Activated CD4-positive, CD25-positive, alpha-beta regulatory T cell treated with anti-CD3 and anti-CD28 coated beads, Interleukin-2, amount 50 U/mL, for 16 hours (primary cell): ENCODE results near the gene ERVFRD-1.
"Not testable (repeated sequence)": the region's sequence is repeated elsewhere in the genome, so short reads cannot be mapped to it uniquely, and the experiment has no call there.

Experiments
- DNase-seq: peaks from one replicate; pipeline ENCODE4 v3.0.0-alpha.2; 2020; ENCODE audit warnings: low read depth, low spot score

Gene ERVFRD-1

DNA sequence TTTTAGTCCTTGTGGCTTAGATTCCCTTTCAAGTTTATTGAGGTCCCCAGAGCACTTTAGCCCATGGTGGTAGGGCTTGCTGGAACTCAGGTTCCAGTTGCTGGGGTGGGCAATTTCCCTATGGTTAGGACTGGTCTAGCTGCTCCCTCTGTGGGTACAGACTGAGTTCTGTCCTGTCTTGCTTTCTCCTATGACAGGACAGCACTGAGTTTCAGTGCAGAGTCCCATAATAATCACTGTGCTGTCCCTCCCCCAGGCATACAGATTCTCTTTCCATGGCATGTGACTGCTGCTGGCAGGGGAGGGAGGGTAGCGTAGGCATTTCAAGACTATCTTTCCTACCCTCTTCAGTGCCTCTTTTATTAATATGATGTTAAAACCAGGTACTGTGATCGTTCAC is 17.1 kb upstream of the ERVFRD-1 start:
- no peak for DNase-seq

DNA sequence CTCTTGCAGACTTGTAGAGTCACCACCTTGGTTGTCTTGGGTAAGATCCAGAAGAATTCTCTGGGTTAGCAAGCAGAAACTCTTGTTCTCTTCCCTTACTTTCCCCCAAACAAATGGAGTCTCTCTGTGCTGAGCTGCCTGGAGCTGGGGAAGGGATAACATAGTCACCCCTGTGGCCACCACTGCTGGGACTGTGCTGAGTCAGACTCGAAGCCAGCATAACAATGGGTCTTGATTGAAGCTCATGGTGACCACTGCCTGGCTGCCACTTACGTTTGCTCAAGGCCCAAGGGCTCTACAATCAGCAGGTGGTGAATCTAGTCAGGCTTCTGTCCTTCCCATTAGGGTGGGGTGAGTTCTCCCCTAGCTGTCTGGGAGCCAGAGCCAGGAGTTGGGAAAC is 15.4 kb upstream of the ERVFRD-1 start:
- DNase-seq: no peak

DNA sequence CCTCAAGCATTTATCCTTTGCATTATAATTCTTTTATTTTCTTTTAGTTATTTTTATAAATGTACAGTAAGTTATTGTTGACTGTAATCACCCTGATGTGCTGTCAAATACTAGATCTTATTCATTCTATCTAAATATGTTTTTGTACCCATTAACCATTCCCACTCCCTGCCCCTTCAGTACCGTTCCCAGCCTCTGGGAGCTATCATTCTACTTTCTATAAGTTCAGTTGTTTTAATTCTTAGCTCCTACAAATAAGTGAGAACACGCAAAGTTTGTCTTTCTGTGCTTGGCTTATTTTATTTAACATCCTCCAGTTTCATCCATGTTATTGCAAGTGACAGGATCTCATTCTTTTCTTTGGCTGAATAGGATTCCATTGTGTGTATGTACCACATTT is 12.5 kb upstream of the ERVFRD-1 start:
- no peak for DNase-seq

DNA sequence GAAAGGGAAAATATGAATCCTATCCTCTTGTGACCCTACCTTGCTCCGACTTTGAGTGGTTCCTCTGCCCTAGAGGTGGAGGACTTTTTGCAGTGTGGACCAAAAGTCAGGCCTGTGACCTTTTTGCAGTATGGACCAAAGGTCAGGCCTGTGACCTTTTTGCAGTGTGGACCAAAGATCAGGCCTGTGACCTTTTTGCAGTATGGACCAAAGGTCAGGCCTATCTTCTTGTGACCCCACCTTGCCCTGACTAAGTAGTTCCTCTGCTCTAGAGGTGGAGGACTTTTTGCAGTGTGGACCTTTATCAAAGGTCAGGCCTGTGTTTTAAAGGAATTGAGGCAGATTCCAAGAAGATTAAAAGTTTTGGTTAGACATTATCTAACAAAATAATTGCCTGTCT is 10.9 kb upstream of the ERVFRD-1 start:
- DNase-seq: no peak

DNA sequence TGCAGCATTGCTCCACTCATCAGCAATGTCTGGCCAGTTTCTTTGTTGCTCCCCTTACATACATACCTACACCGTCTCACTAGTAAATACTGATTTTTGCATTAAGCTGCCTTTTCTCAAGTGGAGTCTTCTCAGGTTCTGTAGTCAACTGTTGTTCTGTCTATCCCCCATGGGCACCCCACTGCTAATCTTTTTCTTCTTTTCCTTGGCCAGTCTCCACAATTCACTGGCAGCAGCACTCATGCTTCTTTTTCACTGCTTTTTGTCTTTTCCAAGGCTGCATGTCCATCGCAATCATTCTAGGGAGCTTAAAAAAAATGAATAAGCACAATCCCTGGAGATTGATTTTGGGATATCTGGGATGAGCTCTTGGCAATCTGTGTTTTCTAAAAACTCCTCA is 10.3 kb upstream of the ERVFRD-1 start:
- no peak for DNase-seq

DNA sequence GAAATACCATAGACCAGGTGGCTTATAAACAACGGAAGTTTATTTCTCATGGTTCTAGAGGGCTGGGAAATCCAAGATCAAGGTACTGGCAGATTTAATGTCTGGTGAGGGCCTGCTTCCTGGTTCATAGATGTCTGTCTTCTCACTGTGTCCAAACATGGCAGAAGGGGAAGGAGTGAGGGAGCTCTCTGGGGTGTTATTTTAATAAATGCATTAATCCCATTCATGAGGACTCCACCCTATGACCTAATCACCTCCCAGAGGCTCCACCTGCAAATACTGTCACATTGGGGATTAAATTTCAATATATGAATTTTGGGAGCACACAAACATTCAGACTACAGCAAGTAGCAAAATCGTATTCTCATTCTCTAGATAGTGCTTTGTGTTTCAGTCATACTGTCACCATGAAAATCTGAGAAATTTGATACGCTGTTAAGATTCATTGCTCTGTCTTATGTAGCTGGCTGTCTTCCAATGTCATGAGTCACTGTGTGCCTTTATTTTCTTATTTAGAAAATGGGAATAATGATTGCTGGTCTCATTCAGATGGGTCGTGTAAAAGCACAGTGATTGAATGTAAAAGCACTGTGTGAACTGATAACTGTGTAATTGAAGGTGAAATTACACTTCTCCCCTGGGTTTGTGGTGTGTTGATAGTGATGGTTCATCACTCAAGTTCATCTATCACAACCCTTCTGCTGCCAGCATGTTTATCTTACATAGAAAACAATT is 8.9 kb upstream of the ERVFRD-1 start:
- no peak for DNase-seq

DNA sequence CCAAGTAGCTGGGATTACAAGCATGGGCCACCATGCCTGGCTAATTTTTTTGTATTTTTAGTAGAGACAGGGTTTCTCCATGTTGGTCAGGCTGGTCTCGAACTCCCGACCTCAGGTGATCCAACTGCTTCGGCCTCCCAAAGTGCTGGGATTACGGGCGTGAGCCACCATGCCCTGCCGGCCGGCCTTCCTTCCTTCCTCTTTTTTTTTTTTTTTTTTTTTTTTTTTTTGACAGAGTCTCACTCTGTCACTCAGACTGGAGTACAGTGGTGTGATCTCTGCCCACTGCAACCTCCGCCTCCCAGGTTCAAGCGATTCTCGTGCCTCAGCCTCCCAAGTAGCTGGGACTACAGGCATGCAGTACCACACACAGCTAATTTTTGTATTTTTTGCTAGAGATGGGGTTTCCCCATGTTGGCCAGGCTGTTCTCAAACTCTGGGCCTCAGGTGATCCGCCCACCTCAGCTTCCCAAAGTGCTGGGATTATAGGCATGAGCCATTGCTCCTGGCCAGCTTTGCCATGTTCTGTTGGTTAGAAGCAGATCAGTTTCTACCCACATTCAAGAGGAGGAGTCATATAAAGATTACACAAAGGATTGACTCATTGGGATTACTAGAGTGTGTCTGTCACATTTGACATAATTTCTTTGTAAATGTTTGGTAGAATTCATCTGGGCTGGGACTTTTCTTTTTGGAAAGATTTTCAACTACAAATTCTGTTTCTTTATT is 4.4 kb upstream of the ERVFRD-1 start:
- not testable (repeated sequence) for DNase-seq

DNA sequence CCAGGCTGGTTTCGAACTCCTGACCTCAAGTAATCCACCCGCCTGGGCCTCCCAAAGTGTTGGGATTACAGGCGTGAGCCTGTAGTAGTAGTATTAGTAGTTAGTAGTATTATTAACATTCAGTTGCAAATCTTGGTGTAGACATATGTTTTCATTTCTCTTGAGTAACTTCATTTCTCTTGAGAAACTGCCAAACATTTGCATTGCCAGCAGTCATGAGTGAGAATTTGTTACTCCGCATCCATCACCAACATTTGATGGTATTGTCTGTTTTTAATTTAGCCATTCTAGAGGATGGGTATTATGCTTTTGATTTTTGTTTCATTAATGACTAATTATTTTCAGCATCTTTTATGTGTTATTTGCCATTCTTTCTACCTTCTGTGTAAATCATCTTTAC is 1.5 kb upstream of the ERVFRD-1 start:
- no peak for DNase-seq

DNA sequence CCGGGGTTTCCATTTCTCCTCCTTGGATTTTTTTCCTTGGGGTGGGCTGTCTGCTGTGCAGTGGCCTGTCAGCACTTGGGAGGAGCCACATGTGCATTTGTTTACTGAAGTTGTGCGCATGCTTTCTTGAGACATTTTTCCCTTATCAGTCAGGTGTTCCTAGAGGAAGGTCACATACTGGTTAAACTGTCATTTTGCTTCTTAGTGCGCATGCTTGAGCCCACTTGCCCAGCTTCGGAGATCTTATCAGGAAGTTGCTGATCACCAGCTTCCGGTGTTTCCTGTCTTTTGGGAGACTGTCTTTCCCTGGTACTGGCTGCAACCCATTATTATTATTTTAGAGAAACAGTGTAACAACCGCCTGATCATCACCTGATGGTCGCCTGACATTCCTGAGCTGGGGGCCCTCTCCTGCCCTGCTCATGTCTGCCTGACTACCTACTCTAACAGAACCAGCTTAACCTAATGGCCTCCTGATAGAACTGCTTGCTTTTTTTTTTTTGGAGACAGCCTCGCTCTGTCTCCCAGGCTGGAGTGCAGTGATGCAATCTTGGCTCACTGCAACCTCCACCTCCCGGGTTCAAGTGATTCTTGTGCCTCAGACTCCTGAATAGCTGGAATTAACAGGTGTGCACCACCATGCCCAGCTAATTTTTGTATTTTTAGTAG is 378 bp upstream of the ERVFRD-1 start:
- no peak for DNase-seq

DNA sequence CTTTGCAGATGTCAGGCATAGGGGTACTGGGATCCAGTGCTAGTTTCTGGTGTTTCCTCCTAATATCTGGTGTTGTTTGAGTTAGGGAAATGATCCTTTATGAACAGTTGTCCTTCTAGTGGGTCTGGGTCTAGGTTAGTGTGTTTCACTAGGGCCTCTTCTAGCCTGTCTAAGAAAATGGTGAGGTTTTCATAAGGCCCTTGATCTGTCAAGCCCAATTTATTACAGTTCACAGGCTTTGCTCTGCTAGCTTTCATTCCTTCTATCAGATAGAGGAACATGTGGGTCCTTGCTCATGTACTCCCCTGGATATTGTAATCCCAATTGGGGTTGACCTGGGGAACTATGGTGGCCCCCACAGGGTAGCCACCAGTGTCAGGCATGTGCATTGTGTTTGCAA is 2.8 kb downstream of the ERVFRD-1 start:
- DNase-seq: no peak

DNA sequence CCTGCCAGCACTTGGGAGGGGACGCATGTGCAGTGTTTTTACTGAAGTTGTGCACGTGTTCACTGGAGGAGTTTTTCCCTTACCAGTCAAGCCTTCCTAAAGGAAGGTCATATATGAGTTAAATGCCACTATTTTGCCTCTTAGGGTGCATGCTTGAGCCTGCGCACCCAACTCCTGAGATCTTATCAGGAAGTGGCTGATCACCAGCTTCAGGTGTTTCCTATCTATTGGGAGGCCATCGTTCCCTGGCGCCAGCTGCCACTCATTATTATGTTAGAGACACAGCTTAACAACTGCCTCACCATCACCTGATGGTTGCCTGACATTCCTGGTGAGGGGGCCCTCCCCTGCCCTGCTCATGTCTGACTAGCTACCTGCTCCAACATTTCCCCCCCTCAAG is 8.5 kb downstream of the ERVFRD-1 start:
- no peak for DNase-seq

DNA sequence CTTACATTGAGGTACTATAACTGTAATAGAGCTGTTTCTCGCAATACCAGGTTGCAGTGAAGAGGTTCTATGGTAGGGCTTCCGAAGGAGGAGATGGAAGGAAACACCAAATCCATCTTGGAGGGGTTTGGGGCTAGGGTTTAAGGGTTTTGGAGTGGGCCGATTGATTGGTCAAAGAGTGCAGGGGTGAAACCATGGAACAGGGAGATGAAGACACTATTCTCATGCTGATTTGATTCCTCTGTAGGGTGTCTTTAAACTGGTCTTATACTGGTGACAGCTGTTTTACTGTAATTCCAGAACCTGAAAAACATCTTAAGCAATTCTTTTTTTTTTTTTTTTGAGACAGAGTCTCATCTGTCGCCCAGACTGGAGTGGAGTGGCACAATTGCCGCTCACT is 10.1 kb downstream of the ERVFRD-1 start:
- DNase-seq: no peak

DNA sequence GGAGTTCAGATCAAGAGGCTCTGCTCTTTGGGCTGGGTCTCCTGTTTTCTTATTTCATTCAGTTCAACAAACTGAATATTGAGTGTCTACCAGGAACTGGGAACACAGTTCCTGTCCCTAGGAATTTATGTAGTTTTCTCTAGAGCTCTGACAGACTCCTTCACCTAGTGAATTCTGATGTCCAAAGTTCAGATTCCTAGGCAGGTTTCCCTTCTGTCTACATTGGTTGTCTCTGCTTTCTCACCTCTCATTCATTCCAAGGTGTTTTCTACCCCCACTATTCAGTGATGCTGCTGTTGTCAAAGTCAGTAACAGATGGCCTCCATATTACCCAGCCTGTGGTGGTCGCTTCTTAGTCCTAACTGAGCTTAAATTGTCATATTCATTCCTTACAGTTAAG is 13.5 kb downstream of the ERVFRD-1 start:
- no peak for DNase-seq

DNA sequence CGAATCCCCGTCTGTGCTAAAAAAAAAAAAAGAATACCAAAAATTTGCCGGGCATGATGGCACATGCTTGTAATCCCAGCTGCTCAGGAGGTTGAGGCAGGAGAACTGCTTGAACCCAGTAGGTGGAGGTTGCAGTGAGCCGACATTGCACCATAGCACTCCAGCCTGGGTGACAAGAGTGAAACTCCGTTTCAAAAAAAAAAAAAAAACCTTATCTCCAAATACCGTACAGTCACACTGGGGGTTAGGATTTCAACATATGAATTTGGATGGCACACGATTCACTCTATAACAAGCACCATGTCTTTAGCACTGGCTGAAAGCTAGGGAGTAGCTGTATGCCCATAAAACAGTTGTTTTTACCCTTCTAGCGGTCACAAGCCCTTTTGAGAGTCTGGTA is 14.0 kb downstream of the ERVFRD-1 start:
- DNase-seq: no peak

DNA sequence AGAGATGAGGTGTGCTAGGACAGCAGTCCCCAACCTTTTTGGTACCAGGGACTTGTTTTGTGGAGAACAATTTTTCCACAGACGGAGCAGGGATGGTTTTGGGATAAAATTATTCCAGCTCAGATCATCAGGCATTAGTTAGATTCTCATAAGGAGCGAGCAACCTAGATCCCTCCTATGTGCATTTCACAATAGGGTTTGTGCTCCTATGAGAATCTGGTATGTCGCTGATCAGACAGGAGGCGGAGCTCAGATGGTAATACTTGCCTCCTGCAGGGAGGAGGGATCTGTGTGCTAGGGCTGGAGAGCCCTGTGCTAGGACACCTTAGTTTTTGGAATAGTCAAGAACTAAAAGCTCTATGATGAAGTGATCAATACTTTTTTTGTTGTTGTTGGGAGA is 15.4 kb downstream of the ERVFRD-1 start:
- DNase-seq: no peak

DNA sequence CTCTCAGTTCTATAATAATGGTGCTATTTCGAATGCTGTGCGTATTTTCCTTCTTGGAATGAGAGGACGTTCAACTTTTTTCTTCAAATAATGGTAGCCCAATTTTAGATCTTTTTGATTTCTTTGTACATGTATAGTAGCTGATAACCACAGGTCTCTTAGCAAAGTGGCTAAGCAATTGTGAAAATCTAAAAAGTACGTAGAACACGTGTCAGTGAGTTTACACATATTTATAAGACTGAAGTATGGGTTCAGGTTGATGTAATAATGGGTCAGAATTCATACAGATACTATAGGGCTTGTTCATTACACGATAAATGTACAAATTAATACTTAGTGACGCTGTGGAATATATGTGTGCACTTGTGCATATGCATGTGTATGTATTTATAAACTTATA is 16.6 kb downstream of the ERVFRD-1 start:
- no peak for DNase-seq

DNA sequence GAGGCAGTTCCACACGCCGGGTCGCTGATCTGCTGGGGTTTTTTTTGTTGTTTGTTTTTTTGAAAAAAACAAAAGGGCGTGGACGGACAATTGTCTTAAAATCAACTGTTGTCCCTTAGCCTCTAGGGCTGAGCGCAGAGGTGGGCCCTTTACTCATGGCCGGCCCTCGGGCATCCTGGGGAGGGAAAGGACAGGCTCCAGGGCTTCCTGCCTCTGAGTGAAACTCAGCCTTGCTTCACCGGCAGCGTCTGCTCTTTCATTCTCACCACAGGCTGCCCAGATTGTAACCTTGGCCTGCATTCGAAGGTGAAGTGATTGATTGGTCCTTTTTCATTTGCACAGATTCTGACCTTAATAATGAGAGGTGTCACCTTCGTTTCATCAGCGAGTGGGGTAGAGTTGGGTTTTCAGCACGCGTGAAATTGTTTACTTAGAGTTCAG is 17.1 kb downstream of the ERVFRD-1 start:
- peak; percentile 10 for DNase-seq

DNA sequence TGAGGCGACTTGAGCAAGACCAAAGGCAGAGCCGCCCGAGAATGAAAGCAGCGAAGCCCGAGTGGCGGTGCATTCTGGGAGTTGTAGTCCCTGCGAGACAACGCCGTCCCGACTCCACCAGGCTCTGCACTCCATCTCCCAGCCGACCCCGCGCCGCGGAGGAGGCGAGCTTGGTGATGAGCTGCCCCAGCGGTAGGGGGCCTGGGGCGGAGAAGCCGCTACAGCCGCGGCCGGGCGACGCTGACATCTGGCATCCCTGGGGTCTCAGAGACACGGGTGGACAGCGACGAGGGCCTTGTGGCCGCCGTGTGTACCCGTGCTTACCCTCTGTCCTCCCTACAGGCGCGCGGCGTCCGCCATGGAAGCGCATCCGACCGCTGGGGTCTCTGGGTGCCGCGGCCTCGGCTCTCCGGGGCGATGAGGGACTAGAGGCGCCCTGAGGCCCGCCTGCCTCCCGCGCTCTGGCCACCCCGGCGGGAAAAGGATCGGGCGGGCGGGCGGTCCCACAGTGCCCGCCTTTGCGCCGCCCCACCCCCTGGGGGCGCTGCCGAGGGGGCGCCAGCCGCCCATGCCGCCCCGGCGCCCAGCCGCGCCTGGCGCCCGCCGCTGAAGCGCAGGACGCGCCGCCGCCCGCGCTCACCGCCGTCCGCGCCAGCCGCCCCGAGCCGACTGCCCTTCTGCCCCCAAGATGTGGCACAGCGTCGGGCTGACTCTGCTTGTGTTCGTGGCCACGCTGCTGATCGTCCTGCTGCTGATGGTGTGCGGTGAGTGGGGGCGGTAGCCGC is 17.7 kb downstream of the ERVFRD-1 start, which contains the start of gene SMIM13:
SMIM13 (plus strand) TSS at position 209 of the 785 bp plus-strand sequence; CDS start at position 689, 480 bp downstream.
- peak; percentile 90 for DNase-seq

DNA sequence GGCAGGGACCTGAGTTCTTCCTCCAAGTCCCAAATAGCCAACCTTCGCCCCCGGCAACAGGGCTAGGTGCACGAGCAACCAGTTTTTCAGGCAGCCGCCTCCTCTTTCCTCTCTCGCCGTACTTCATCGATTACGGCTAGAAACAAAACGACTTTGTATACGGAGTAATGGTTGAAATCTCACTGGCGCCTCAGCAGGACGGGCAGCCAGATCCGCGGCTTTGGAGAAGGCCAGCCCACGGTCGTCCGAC is 18.2 kb downstream of the ERVFRD-1 start:
- DNase-seq: no peak

DNA sequence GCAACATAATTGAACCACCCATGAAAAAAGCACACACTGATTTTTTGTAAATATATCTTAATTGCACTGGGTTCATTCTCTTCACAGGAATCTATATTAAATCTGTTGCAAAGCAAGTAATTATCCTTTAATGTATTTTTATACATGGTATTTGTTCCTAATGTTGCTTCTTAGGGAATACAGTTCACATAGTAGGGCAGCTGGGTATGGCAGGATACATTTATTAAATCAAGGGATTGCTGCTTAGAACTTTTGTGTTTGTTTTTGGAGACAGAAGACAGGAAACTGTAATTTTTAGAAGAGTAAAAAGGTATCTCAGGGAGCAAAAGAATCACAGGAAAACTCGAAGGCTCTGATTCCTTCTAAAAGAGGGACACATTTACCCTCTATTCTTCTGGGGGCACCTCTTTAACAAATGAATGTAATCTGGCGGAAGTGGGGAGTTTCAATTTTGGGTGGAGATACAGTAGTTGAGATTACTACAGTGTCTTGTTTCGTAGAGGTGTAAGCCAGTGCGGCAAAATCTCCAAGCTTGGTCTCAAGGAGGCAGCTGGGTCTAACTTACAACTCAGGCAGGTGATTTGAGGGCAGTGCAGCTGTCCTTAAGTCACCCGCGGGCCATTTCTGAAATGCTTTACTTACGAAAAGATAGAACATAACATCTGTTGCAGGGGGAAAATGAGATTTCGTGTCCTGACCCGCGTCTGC is 18.7 kb downstream of the ERVFRD-1 start:
- no peak for DNase-seq

DNA sequence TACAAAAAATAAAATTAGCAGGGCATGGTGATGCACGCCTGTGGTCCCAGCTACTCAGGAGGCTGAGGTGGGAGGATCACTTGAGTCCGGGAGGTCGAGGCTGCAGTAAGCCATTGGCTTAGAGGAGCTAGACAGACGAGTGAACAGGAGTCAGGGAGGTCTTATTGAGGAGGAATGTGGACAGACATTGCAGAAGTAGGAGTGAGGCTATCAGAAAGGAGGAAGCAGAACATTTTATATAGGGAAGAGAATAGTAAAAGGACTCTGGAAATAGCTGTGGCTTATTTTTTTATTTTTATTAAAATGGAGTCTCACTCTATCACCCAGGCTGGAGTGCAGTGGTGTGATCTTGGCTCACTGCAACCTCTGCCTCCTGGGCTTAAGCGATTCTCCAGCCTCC is 20.4 kb downstream of the ERVFRD-1 start:
- DNase-seq: not testable (repeated sequence)

DNA sequence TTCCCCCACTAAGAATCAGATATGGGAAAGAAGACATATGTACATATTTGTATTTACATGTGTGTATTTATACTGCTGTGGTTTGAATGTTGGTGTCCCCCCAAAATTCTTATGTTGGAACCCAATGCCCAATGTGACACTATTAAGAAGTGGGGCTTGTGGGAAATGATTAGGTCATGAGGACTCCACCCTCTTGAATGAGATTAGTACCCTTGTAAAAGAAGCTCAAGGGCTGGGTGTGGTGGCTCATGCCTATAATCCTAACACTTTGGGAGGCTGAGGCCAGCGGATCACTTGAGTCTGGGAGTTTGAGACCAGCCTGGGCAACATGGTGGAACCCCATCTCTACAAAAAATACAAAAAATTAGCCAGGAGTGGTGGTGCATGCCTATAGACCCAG is 21.8 kb downstream of the ERVFRD-1 start:
- no peak for DNase-seq
